HG03025 (cell line): ENCODE measurements around the gene RAB1A.
"Not testable (repeated sequence)": the region's sequence is repeated elsewhere in the genome, so short reads cannot be mapped to it uniquely, and the experiment has no call there.

Experiments used
- ATAC-seq: cut with Tn5 transposase; IDR thresholded peaks from one replicate; pipeline ENCODE4 v1.9.1; 2021; ENCODE audit warnings: mild to moderate bottlenecking, moderate library complexity; ENCODE audit not compliant: unreplicated experiment, low FRiP score

RAB1A gene

GRCh38 chr2:65129826-65130663 is at the start of gene RAB1A:
RAB1A (minus strand) TSS chr2:65130106; CDS start chr2:65129915, 191 bp downstream.
- peak; percentile 97 for ATAC-seq

GRCh38 chr2:65177751-65178442 is 48.0 kb upstream of the RAB1A start:
- no peak for ATAC-seq

GRCh38 chr2:65175894-65176530 is 46.1 kb upstream of the RAB1A start:
- no peak for ATAC-seq

GRCh38 chr2:65174031-65174430 is 44.1 kb upstream of the RAB1A start:
- ATAC-seq = not testable (repeated sequence)

- no peak for ATAC-seq
Measured at GRCh38 chr2:65172994-65173790, 43.3 kb upstream of the RAB1A start.

GRCh38 chr2:65170611-65171477 is 40.9 kb upstream of the RAB1A start:
- ATAC-seq = not testable (repeated sequence)

GRCh38 chr2:65169760-65170136 is 39.8 kb upstream of the RAB1A start:
- no peak for ATAC-seq

- ATAC-seq = no peak
Measured at GRCh38 chr2:65165558-65165957, 35.7 kb upstream of the RAB1A start.

GRCh38 chr2:65164426-65164891 is 34.6 kb upstream of the RAB1A start:
- no peak for ATAC-seq

- ATAC-seq = no peak
Measured at GRCh38 chr2:65161551-65162100, 31.7 kb upstream of the RAB1A start.

GRCh38 chr2:65159906-65160305 is 30.0 kb upstream of the RAB1A start:
- no peak for ATAC-seq

GRCh38 chr2:65159261-65159660 is 29.4 kb upstream of the RAB1A start:
- no peak for ATAC-seq

- no peak for ATAC-seq
Measured at GRCh38 chr2:65158557-65158956, 28.7 kb upstream of the RAB1A start.

GRCh38 chr2:65157856-65158255 is 27.9 kb upstream of the RAB1A start:
- ATAC-seq = not testable (repeated sequence)

- ATAC-seq = no peak
Measured at GRCh38 chr2:65156041-65156440, 26.1 kb upstream of the RAB1A start.

GRCh38 chr2:65153515-65153914 is 23.6 kb upstream of the RAB1A start:
- ATAC-seq = no peak

- no peak for ATAC-seq
Measured at GRCh38 chr2:65146078-65146477, 16.2 kb upstream of the RAB1A start.

GRCh38 chr2:65144571-65144970 is 14.7 kb upstream of the RAB1A start:
- no peak for ATAC-seq

- ATAC-seq = no peak
Measured at GRCh38 chr2:65142515-65142914, 12.6 kb upstream of the RAB1A start.
